AG08395 (cell line): ENCODE measurements around the gene IDUA.
A peak's percentile ranks its signal among the peaks of the same experiment; 100 is the strongest.
"Not testable (repeated sequence)": the region's sequence is repeated elsewhere in the genome, so short reads cannot be mapped to it uniquely, and the experiment has no call there.

Source experiments
- DNase-seq: peaks from one replicate; pipeline ENCODE4 v3.0.0; 2012; ENCODE audit warnings: mixed read lengths, low spot score

The IDUA gene

GRCh38 chr4:986879-987623 lies at the start of gene IDUA:
Gene IDUA (plus strand): TSS chr4:987044. CDS start chr4:987085, 41 bp downstream.
- peak; percentile 91 for DNase-seq

GRCh38 chr4:939508-939907 lies 47.3 kb upstream of the IDUA start:
- DNase-seq: not testable (repeated sequence)

- no peak for DNase-seq
Observed at GRCh38 chr4:945274-946102, 41.4 kb upstream of the IDUA start.

- no peak for DNase-seq
Observed at GRCh38 chr4:946103-946450, 40.8 kb upstream of the IDUA start.

GRCh38 chr4:946517-947471 lies 40.0 kb upstream of the IDUA start:
- DNase-seq: no peak

GRCh38 chr4:947491-947971 lies 39.3 kb upstream of the IDUA start:
- DNase-seq: no peak

GRCh38 chr4:948101-948935 lies 38.5 kb upstream of the IDUA start:
- no peak for DNase-seq

GRCh38 chr4:948936-949300 lies 37.9 kb upstream of the IDUA start:
- no peak for DNase-seq

- DNase-seq: no peak
Observed at GRCh38 chr4:949656-950055, 37.2 kb upstream of the IDUA start.

- no peak for DNase-seq
Observed at GRCh38 chr4:950136-951020, 36.5 kb upstream of the IDUA start.

- DNase-seq: no peak
Observed at GRCh38 chr4:951186-951585, 35.7 kb upstream of the IDUA start.

GRCh38 chr4:951594-952468 lies 35.0 kb upstream of the IDUA start:
- DNase-seq: no peak

GRCh38 chr4:952881-953573 lies 33.8 kb upstream of the IDUA start:
- DNase-seq: no peak

GRCh38 chr4:953574-953915 lies 33.3 kb upstream of the IDUA start:
- no peak for DNase-seq

GRCh38 chr4:954211-955020 lies 32.4 kb upstream of the IDUA start:
- DNase-seq: no peak

- DNase-seq: no peak
Observed at GRCh38 chr4:955161-955921, 31.5 kb upstream of the IDUA start.

- no peak for DNase-seq
Observed at GRCh38 chr4:955931-956381, 30.9 kb upstream of the IDUA start.
